ENCODE data around the gene GOPC. TPM values are rescaled to one million over a fixed set of nuclear protein-coding genes. Genes with fewer than 3 reads are reported as not detected.

The GOPC gene
- total RNA-seq, 1 experiment from 2014 or later, result 33.5 TPM

DNA sequence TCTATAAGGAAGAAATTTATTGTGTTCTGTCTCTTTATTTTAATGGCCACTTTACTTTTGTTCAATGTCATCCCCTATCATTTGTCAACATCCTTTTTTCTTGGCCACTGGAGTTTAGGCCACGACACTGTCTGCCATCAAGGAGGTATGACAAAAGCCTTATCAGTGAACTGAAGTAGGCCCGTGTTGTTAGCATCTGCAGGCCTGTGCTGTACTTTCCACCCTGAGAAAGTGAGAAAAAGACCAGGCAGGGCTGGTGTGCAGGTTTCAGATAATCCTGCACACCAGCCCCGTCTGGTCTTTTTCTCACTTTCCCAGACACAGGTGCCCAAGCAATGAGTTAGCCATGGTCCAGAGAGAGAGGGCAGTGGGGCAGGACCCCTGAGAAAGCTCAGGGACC, 57.6 kb downstream of the GOPC start:
- H3K27ac Mint-ChIP-seq (ENCODE audit: unreplicated experiment), result no peak overlapping the region
- H3K4me3 Mint-ChIP-seq (ENCODE audit: low read depth, unreplicated experiment), result no peak overlapping the region
- CTCF ChIA-PET, result no interaction called here
- no peaks in the 10 kb centered on the region for H3K9me3 Mint-ChIP-seq (ENCODE audit: low read depth, unreplicated experiment)
- H3K27me3 Mint-ChIP-seq (ENCODE audit: unreplicated experiment), result no peaks in the 10 kb centered on the region
- intact Hi-C loops (cut with micrococcal nuclease; ENCODE audit: unreplicated experiment), result no loop called here
- H3K36me3 Mint-ChIP-seq (ENCODE audit: insufficient read depth, unreplicated experiment), result peaks cover 41% of the 10 kb centered on the region
- BruUV-seq (replicated peaks), result no TSS peak
- H3K4me1 Mint-ChIP-seq (ENCODE audit: low read depth, unreplicated experiment), result peaks cover 9% of the 10 kb centered on the region
- DNase-seq, result no peak
- TF ChIP-seq, protein P1, sequence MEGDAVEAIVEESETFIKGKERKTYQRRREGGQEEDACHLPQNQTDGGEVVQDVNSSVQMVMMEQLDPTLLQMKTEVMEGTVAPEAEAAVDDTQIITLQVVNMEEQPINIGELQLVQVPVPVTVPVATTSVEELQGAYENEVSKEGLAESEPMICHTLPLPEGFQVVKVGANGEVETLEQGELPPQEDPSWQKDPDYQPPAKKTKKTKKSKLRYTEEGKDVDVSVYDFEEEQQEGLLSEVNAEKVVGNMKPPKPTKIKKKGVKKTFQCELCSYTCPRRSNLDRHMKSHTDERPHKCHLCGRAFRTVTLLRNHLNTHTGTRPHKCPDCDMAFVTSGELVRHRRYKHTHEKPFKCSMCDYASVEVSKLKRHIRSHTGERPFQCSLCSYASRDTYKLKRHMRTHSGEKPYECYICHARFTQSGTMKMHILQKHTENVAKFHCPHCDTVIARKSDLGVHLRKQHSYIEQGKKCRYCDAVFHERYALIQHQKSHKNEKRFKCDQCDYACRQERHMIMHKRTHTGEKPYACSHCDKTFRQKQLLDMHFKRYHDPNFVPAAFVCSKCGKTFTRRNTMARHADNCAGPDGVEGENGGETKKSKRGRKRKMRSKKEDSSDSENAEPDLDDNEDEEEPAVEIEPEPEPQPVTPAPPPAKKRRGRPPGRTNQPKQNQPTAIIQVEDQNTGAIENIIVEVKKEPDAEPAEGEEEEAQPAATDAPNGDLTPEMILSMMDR (IDR thresholded peaks at IDR 0.05; ENCODE audit: unreplicated experiment), result no peak

DNA sequence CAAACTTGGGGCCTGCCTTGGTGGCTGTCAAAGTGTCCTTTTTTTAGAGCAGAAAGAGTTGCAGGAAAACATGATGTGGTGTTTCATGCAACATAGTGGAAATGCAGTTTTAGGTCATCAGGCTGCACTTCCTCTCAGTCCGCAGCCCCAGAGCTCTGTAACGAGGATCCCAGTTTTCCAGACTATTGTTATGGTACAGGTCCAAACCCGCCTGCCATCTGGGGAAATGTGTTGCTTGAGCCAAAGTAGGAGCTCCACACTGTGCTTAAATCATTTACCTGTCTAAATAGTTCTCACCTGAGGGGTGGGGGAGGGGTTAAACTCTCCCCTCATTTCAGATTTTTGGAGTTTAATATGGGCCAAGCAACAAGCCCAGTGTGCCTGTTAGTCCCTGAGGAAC, 59.8 kb downstream of the GOPC start:
- DNase-seq, result no peak
- no TSS peak for BruUV-seq (replicated peaks)
- intact Hi-C loops (cut with micrococcal nuclease; ENCODE audit: unreplicated experiment), result no loop called here
- Mint-ChIP-seq H3K27me3 (ENCODE audit: unreplicated experiment) (no peaks in the 10 kb centered on the region), H3K36me3 (ENCODE audit: insufficient read depth, unreplicated experiment) (peaks cover 51% of the 10 kb centered on the region), H3K27ac (ENCODE audit: unreplicated experiment) (no peak overlapping the region), H3K4me1 (ENCODE audit: low read depth, unreplicated experiment) (no peaks in the 10 kb centered on the region), H3K9me3 (ENCODE audit: low read depth, unreplicated experiment) (no peaks in the 10 kb centered on the region), H3K4me3 (ENCODE audit: low read depth, unreplicated experiment) (no peak overlapping the region)
- CTCF ChIA-PET, result no interaction called here
- TF ChIP-seq, protein P1 (IDR thresholded peaks at IDR 0.05; ENCODE audit: unreplicated experiment), result no peak

DNA sequence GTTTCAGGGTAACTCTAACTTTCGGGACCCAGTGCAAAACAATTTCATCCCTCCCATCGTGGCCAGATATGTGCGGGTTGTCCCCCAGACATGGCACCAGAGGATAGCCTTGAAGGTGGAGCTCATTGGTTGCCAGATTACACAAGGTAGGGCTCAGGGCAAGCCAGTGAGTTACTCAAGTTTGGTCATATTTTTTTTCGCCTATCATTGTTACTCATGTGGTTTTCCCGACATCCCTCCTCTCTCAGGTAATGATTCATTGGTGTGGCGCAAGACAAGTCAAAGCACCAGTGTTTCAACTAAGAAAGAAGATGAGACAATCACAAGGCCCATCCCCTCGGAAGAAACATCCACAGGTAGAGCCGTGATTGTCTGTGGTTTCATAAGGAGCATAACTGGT, 61.6 kb downstream of the GOPC start:
- Mint-ChIP-seq H3K4me3 (ENCODE audit: low read depth, unreplicated experiment) (no peak overlapping the region), H3K36me3 (ENCODE audit: insufficient read depth, unreplicated experiment) (peaks cover 39% of the 10 kb centered on the region), H3K4me1 (ENCODE audit: low read depth, unreplicated experiment) (peaks cover 10% of the 10 kb centered on the region), H3K9me3 (ENCODE audit: low read depth, unreplicated experiment) (no peaks in the 10 kb centered on the region), H3K27ac (ENCODE audit: unreplicated experiment) (no peak overlapping the region), H3K27me3 (ENCODE audit: unreplicated experiment) (no peaks in the 10 kb centered on the region)
- DNase-seq, result no peak
- BruUV-seq (replicated peaks), result no TSS peak
- TF ChIP-seq, protein P1 (IDR thresholded peaks at IDR 0.05; ENCODE audit: unreplicated experiment), result no peak
- CTCF ChIA-PET, result no interaction called here
- intact Hi-C loops (cut with micrococcal nuclease; ENCODE audit: unreplicated experiment), result no loop called here

DNA sequence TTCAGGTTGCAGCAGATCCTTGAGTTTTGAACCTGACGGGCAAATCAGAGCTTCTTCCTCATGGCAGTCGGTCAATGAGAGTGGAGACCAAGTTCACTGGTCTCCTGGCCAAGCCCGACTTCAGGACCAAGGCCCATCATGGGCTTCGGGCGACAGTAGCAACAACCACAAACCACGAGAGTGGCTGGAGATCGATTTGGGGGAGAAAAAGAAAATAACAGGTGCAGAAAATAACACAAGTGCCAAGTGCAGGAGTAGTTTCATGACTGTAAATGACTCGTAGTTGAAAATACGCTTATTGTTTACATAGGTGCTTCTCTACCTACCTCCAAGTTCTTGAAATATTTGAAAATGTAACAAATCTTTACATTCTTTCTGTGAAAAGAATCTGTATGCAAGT, 63.7 kb downstream of the GOPC start:
- CTCF ChIA-PET, result no interaction called here
- H3K9me3 Mint-ChIP-seq (ENCODE audit: low read depth, unreplicated experiment), result no peaks in the 10 kb centered on the region

More for the DNA sequence above, 63.7 kb downstream of the GOPC start:
- no peak for DNase-seq
- intact Hi-C loops (cut with micrococcal nuclease; ENCODE audit: unreplicated experiment), result no loop called here
- Mint-ChIP-seq H3K27ac (ENCODE audit: unreplicated experiment) (no peak overlapping the region), H3K4me3 (ENCODE audit: low read depth, unreplicated experiment) (no peak overlapping the region), H3K4me1 (ENCODE audit: low read depth, unreplicated experiment) (peaks cover 10% of the 10 kb centered on the region), H3K36me3 (ENCODE audit: insufficient read depth, unreplicated experiment) (peaks cover 39% of the 10 kb centered on the region), H3K27me3 (ENCODE audit: unreplicated experiment) (no peaks in the 10 kb centered on the region)
- BruUV-seq (replicated peaks), result no TSS peak
- TF ChIP-seq, protein P1 (IDR thresholded peaks at IDR 0.05; ENCODE audit: unreplicated experiment), result no peak

Data from Calu3 (cell line).